Osteoblast (primary cell): ENCODE data around the gene CERS5. TPM values are rescaled to one million over a fixed set of nuclear protein-coding genes. Genes with fewer than 3 reads are reported as not detected.
A peak's percentile ranks its signal among the peaks of the same experiment; 100 is the strongest.

ENCODE experiments used
- DNase-seq: peaks from one replicate; pipeline ENCODE4 v3.0.0; 2011; ENCODE audit warnings: low spot score, mixed read lengths; ENCODE audit not compliant: insufficient read length; ENCODE audit errors: missing footprints
- H2AFZ ChIP-seq: 2 replicates; pipeline ENCODE4 v1.6.0; 2011; ENCODE audit warnings: mild to moderate bottlenecking, low read length
- H3K27ac ChIP-seq: 2 replicates; pipeline ENCODE4 v1.5.1; 2011; ENCODE audit warnings: mild to moderate bottlenecking, low read depth, low read length, moderate library complexity
- H3K27me3 ChIP-seq: 2 replicates; pipeline ENCODE4 v1.6.0; 2012; ENCODE audit warnings: mild to moderate bottlenecking, control low read depth, inconsistent platforms, low read length, moderate library complexity; ENCODE audit not compliant: insufficient read depth
- H3K36me3 ChIP-seq: 2 replicates; pipeline ENCODE4 v1.5.1; 2011; ENCODE audit warnings: mild to moderate bottlenecking, low read length, control low read depth, moderate library complexity; ENCODE audit not compliant: insufficient read depth
- H3K4me1 ChIP-seq: 2 replicates; pipeline ENCODE4 v1.5.1; 2011; ENCODE audit warnings: mild to moderate bottlenecking, low read length, control low read depth, moderate library complexity; ENCODE audit not compliant: insufficient read depth
- H3K4me2 ChIP-seq: 2 replicates; pipeline ENCODE4 v1.6.0; 2011; ENCODE audit warnings: mild to moderate bottlenecking, low read length; ENCODE audit not compliant: insufficient read depth
- H3K4me3 ChIP-seq: fragments of 200-600 bp; sonication (generic); 3 replicates; pipeline ENCODE4 v1.5.1; 2012; ENCODE audit warnings: mild to moderate bottlenecking, low read length, inconsistent platforms; ENCODE audit not compliant: insufficient read depth
- H3K79me2 ChIP-seq: 2 replicates; pipeline ENCODE4 v1.6.0; 2012; ENCODE audit warnings: mild to moderate bottlenecking, low read length, control low read depth, inconsistent platforms; ENCODE audit not compliant: insufficient read depth
- H3K9me3 ChIP-seq: 2 replicates; pipeline ENCODE4 v1.5.1; 2011; ENCODE audit warnings: low read depth, low read length, control low read depth
- H4K20me1 ChIP-seq: 2 replicates; pipeline ENCODE4 v1.6.0; 2012; ENCODE audit warnings: mild to moderate bottlenecking, low read length, control low read depth; ENCODE audit not compliant: insufficient read depth
- CTCF ChIP-seq: IDR thresholded peaks from 2 replicates; pipeline ENCODE4 v1.5.1; 2011; ENCODE audit warnings: mild to moderate bottlenecking, low read depth, low read length, moderate library complexity; ENCODE audit errors: extremely low read depth
- total RNA-seq: library from RNA; depleted of rRNA; stranded (reverse); fragments of >200 nt; gene quantifications from 2 replicates; pipeline ENCODE4 v1.2.3, GENCODE V29; 2012

The CERS5 gene
- total RNA-seq, 1 donor = 33.7 TPM

DNA sequence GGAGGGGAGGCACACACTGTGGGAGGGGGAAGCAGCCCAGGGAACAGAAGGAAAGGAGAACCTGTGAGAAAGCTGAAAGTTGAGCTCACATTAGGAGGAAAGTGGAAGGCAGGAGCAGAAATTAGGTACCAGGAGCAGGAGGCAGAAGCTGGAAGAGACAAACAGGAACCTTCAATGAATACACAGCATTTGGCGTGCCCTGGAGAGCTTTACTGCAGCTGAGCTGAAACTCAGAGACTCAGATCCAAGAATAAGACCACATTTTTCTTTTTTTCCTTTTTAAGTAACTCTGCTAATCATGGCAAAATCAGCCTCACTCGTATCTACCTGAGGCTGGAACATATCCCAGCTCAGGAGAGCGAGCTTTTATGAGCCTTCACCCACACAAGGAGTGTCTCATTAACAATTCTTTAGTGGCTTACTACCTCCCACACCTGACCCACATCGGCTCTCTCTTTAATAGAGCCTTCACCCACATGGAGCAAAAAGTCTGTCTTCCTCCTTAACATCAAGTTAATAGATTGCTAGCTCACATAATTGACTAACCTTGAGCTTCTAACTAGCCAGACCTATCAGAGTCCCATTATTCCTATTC, 18.2 kb upstream of the CERS5 start:
- peaks cover 45% of the 10 kb centered on the region for H3K79me2 ChIP-seq
- no peaks in the 10 kb centered on the region for H3K9me3 ChIP-seq
- H3K4me2 ChIP-seq = peak overlapping the region; percentile 58
- no peaks in the 10 kb centered on the region for H3K27me3 ChIP-seq
- no peak for TF ChIP-seq CTCF
- peak overlapping the region; percentile 9 for H3K4me3 ChIP-seq
- no peak for DNase-seq
- H3K36me3 ChIP-seq = peaks cover 62% of the 10 kb centered on the region
- H3K27ac ChIP-seq = peak overlapping the region; percentile 97
- no peaks in the 10 kb centered on the region for H4K20me1 ChIP-seq
- H3K4me1 ChIP-seq = peaks cover 62% of the 10 kb centered on the region
- no peak overlapping the region for H2AFZ ChIP-seq

GRCh38 chr12:50184261-50184660, 17.1 kb upstream of the CERS5 start:
- peak overlapping the region; percentile 31 for H3K27ac ChIP-seq

DNA sequence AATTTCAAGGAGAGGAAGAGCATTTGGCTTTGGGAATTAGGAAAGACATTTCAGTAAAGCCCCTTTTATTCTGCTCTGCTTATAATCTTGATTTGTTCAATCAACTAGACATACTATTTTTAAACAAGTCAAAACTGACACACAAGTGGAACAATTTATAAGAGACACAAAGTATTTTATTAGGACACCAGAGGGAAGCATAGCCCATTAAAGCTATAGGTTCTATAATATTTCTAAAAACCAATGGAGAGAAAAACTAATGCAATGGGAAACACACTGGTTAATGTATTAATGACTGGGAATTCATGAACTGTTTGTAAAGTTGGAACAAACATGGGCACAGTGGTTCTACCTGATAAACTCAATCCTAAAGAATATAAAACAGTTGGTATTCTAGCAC, 15.3 kb upstream of the CERS5 start:
- Histone ChIP-seq H4K20me1 (peaks cover 2% of the 10 kb centered on the region), H3K9me3 (no peaks in the 10 kb centered on the region), H3K27ac (no peak overlapping the region), H3K79me2 (peaks cover 39% of the 10 kb centered on the region), H3K4me2 (no peak overlapping the region), H3K4me3 (no peak overlapping the region), H3K27me3 (no peaks in the 10 kb centered on the region), H2AFZ (no peak overlapping the region), H3K4me1 (peaks cover 40% of the 10 kb centered on the region), H3K36me3 (peaks cover 73% of the 10 kb centered on the region)
- no peak for DNase-seq
- no peak for TF ChIP-seq CTCF

More at GRCh38 chr12:50184261-50184660, 17.1 kb upstream of the CERS5 start:
- Histone ChIP-seq H4K20me1 (no peaks in the 10 kb centered on the region), H3K79me2 (peaks cover 46% of the 10 kb centered on the region), H3K9me3 (no peaks in the 10 kb centered on the region), H3K4me2 (no peak overlapping the region), H3K36me3 (peaks cover 68% of the 10 kb centered on the region), H3K4me3 (no peak overlapping the region), H2AFZ (no peak overlapping the region), H3K4me1 (peaks cover 58% of the 10 kb centered on the region), H3K27me3 (no peaks in the 10 kb centered on the region)
- TF ChIP-seq CTCF = no peak
- no peak for DNase-seq

DNA sequence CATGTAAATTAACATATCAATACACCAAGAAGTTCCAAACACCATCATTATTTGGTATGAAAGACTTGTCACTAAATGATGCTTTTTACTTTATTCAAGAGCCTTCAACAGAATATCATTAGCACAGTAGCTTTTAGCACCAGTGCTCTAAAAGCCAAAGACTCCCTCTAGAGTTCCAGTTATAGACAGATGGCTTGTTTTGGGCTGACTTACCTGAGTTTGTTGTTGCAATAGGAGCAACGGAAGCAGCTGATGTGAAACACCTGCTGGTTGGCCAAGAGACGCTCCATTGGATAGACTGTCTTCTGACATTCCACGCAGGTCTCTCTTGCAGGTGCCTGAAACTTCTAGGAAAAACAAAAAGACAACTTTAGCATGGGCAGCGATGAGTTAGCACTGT, 14.5 kb upstream of the CERS5 start:
- Histone ChIP-seq H4K20me1 (peaks cover 2% of the 10 kb centered on the region), H3K4me3 (no peak overlapping the region), H3K4me1 (peaks cover 32% of the 10 kb centered on the region), H2AFZ (no peak overlapping the region), H3K79me2 (peaks cover 41% of the 10 kb centered on the region), H3K27ac (no peak overlapping the region), H3K4me2 (no peak overlapping the region), H3K9me3 (no peaks in the 10 kb centered on the region), H3K36me3 (peaks cover 81% of the 10 kb centered on the region), H3K27me3 (no peaks in the 10 kb centered on the region)
- no peak for TF ChIP-seq CTCF
- DNase-seq = peak; percentile 27
